MM.1S (cell line): ENCODE data around the gene NFKBIZ.

Experiments used
- DNase-seq: peaks from one replicate; pipeline ENCODE4 v3.0.0-alpha.2; 2015
- H2AFZ ChIP-seq: fragments of 300-600 bp; sonication (generic); 2 replicates; pipeline ENCODE4 v1.6.0; 2016; ENCODE audit warnings: antibody characterized with exemption, low read length
- H3F3A ChIP-seq: fragments of 300-600 bp; sonication (generic); 2 replicates; pipeline ENCODE4 v1.6.1; 2016; ENCODE audit warnings: mild to moderate bottlenecking, antibody characterized with exemption, low read length, moderate library complexity, mixed read lengths; ENCODE audit not compliant: insufficient read depth
- H3K27ac ChIP-seq: fragments of 300-600 bp; sonication (generic); 2 replicates; pipeline ENCODE4 v1.5.1; 2016; ENCODE audit warnings: mild to moderate bottlenecking, low read length
- H3K27me3 ChIP-seq: fragments of 300-600 bp; sonication (generic); replicated peaks from 2 replicates; pipeline ENCODE4 v1.6.0; 2016; ENCODE audit warnings: low read length; ENCODE audit not compliant: insufficient read depth
- H3K36me3 ChIP-seq: fragments of 300-600 bp; sonication (generic); replicated peaks from 2 replicates; pipeline ENCODE4 v1.6.1; 2016; ENCODE audit warnings: mild to moderate bottlenecking, low read length, mixed read lengths; ENCODE audit not compliant: insufficient read depth
- H3K4me1 ChIP-seq: fragments of 300-600 bp; sonication (generic); 2 replicates; pipeline ENCODE4 v1.6.1; 2016; ENCODE audit warnings: low read length, mixed read lengths
- H3K4me2 ChIP-seq: fragments of 300-600 bp; sonication (generic); 2 replicates; pipeline ENCODE4 v1.6.0; 2016; ENCODE audit warnings: low read depth, low read length
- H3K4me3 ChIP-seq: fragments of 300-600 bp; sonication (generic); 2 replicates; pipeline ENCODE4 v1.5.1; 2016; ENCODE audit warnings: low read length, mixed read lengths
- H3K79me2 ChIP-seq: fragments of 300-600 bp; sonication (generic); 2 replicates; pipeline ENCODE4 v1.6.1; 2016; ENCODE audit warnings: mixed run types, low read length, mixed read lengths
- H3K9ac ChIP-seq: fragments of 300-600 bp; sonication (generic); 2 replicates; pipeline ENCODE4 v1.6.1; 2016; ENCODE audit warnings: low read length, mixed read lengths
- H3K9me2 ChIP-seq: fragments of 300-600 bp; sonication (generic); replicated peaks from 2 replicates; pipeline ENCODE4 v1.6.1; 2016; ENCODE audit warnings: mild to moderate bottlenecking, low read length, mixed read lengths; ENCODE audit not compliant: insufficient read depth
- H3K9me3 ChIP-seq: fragments of 300-600 bp; sonication (generic); replicated peaks from 2 replicates; pipeline ENCODE4 v1.6.1; 2016; ENCODE audit warnings: mild to moderate bottlenecking, low read length, mixed read lengths; ENCODE audit not compliant: insufficient read depth
- H4K20me1 ChIP-seq: fragments of 300-600 bp; sonication (generic); 2 replicates; pipeline ENCODE4 v1.6.1; 2016; ENCODE audit warnings: mild to moderate bottlenecking, low read length, moderate library complexity, mixed read lengths; ENCODE audit not compliant: insufficient read depth
- CTCF ChIP-seq: fragments of 300-600 bp; sonication (generic); IDR thresholded peaks from 2 replicates; pipeline ENCODE4 v1.5.1; 2016; ENCODE audit warnings: antibody characterized with exemption, low read length, mixed read lengths
- EZH2 ChIP-seq: fragments of 300-600 bp; sonication (generic); optimal IDR thresholded peaks from 2 replicates; pipeline ENCODE3; 2017; ENCODE audit warnings: low read depth, mild to moderate bottlenecking, antibody characterized with exemption, low read length, mixed read lengths
- EZH2phosphoT487 ChIP-seq: fragments of 300-600 bp; sonication (generic); IDR thresholded peaks from 2 replicates; pipeline ENCODE4 v1.6.1; 2018; ENCODE audit warnings: antibody characterized with exemption, low read length

NFKBIZ gene

GRCh38 chr3:101803173-101803782 is 46.0 kb upstream of the NFKBIZ start:
- no peak for TF ChIP-seq EZH2phosphoT487
- TF ChIP-seq EZH2 = no peak
- TF ChIP-seq CTCF = peak; percentile 87
- peak overlapping the region; percentile 10; the same call in 1 of the 2 replicates for H3K4me3 ChIP-seq
- H4K20me1 ChIP-seq = no peaks in the 10 kb centered on the region
- peaks cover 48% of the 10 kb centered on the region for H3K4me1 ChIP-seq
- peak; percentile 90 for DNase-seq
- peaks cover 17% of the 10 kb centered on the region for H3K36me3 ChIP-seq
- H2AFZ ChIP-seq = no peak overlapping the region
- peaks cover 86% of the 10 kb centered on the region for H3K79me2 ChIP-seq
- no peaks in the 10 kb centered on the region for H3K27me3 ChIP-seq
- H3K9ac ChIP-seq = no peak overlapping the region
- peaks cover 47% of the 10 kb centered on the region for H3F3A ChIP-seq
- no peaks in the 10 kb centered on the region for H3K9me2 ChIP-seq
- H3K9me3 ChIP-seq = no peaks in the 10 kb centered on the region
- H3K4me2 ChIP-seq = peak overlapping the region; percentile 37
- peak overlapping the region; percentile 42; the same call in 1 of the 2 replicates for H3K27ac ChIP-seq

- Histone ChIP-seq H3K27ac (no peak overlapping the region), H3K9ac (no peak overlapping the region), H3K27me3 (no peaks in the 10 kb centered on the region), H3K4me3 (no peak overlapping the region), H3K4me2 (peak overlapping the region; percentile 37; the same call in 1 of the 2 replicates), H3K9me3 (no peaks in the 10 kb centered on the region), H3F3A (peaks cover 48% of the 10 kb centered on the region), H3K4me1 (peaks cover 53% of the 10 kb centered on the region), H3K36me3 (peaks cover 17% of the 10 kb centered on the region), H3K9me2 (no peaks in the 10 kb centered on the region), H2AFZ (no peak overlapping the region), H3K79me2 (peaks cover 86% of the 10 kb centered on the region), H4K20me1 (no peaks in the 10 kb centered on the region)
- DNase-seq = no peak
- no peak for TF ChIP-seq CTCF
- TF ChIP-seq EZH2 = no peak
- no peak for TF ChIP-seq EZH2phosphoT487
These were observed 45.4 kb upstream of the NFKBIZ start for GRCh38 chr3:101803939-101804338.

GRCh38 chr3:101806491-101806890 is 42.8 kb upstream of the NFKBIZ start:
- DNase-seq = no peak
- Histone ChIP-seq H3F3A (peaks cover 33% of the 10 kb centered on the region), H2AFZ (no peak overlapping the region), H3K4me1 (peaks cover 66% of the 10 kb centered on the region), H3K4me3 (no peak overlapping the region), H3K9me2 (no peaks in the 10 kb centered on the region), H4K20me1 (no peaks in the 10 kb centered on the region), H3K79me2 (peaks cover 87% of the 10 kb centered on the region), H3K27ac (no peak overlapping the region), H3K27me3 (no peaks in the 10 kb centered on the region), H3K9me3 (no peaks in the 10 kb centered on the region), H3K36me3 (peaks cover 6% of the 10 kb centered on the region; the same call in 1 of the 2 replicates), H3K4me2 (no peak overlapping the region), H3K9ac (no peak overlapping the region)
- TF ChIP-seq EZH2 (no peak), EZH2phosphoT487 (no peak), CTCF (no peak)
